Activated CD8-positive, alpha-beta T cell treated with anti-CD3 and anti-CD28 coated beads for 36 hours (primary cell): ENCODE measurements around the gene FBRSL1. TPM values are rescaled to one million over a fixed set of nuclear protein-coding genes. Genes with fewer than 3 reads are reported as not detected.

ENCODE experiments used
- ATAC-seq: fragments of 200-7000 bp; cut with Tn5 transposase; one replicate; pipeline ENCODE4 v1.10.0; 2021; ENCODE audit warnings: mild to moderate bottlenecking, moderate library complexity
- CTCF ChIA-PET: fragments of 350-600 bp; sonication (Branson Sonifier 250); formaldehyde crosslinking; loops from one replicate; lab custom pipeline; 2021; ENCODE audit warnings: antibody characterized with exemption; lab: Charles Lee
- POLR2A ChIA-PET: fragments of 350-600 bp; sonication (Branson Sonifier 250); formaldehyde crosslinking; loops from one replicate; lab custom pipeline; 2021; ENCODE audit warnings: antibody characterized with exemption; lab: Charles Lee
- DNase-seq: peaks from one replicate; pipeline ENCODE4 v3.0.0-alpha.2; 2020
- H3K27ac Mint-ChIP-seq: one replicate; pipeline ENCODE4 v1.8.0; 2021; ENCODE audit warnings: mild to moderate bottlenecking, mixed read lengths
- H3K27me3 Mint-ChIP-seq: one replicate; pipeline ENCODE4 v1.8.0; 2021; ENCODE audit warnings: mixed read lengths
- H3K36me3 Mint-ChIP-seq: one replicate; pipeline ENCODE4 v1.8.0; 2021; ENCODE audit warnings: low read depth, mixed read lengths
- H3K4me1 Mint-ChIP-seq: one replicate; pipeline ENCODE4 v1.8.0; 2021; ENCODE audit warnings: low read depth, mixed read lengths
- H3K4me3 Mint-ChIP-seq: one replicate; pipeline ENCODE4 v1.8.0; 2021; ENCODE audit warnings: mild to moderate bottlenecking, moderate library complexity, mixed read lengths
- H3K9me3 Mint-ChIP-seq: one replicate; pipeline ENCODE4 v1.8.0; 2021; ENCODE audit warnings: mixed read lengths
- intact Hi-C: fragments of 100-400 bp; cut with micrococcal nuclease; formaldehyde crosslinking; loops from one replicate; pipeline ENCODE4 v1.10.0; 2022
- total RNA-seq, 2 experiments: library from RNA; stranded (reverse); gene quantifications; one replicate each; pipeline ENCODE4 v1.2.3, GENCODE V29; 2021
- TF ChIP-seq, protein P1 (sequence below): fragments of 200-600 bp; IDR thresholded peaks from one replicate; pipeline ENCODE4 v1.8.0; 2022; ENCODE audit warnings: antibody characterized with exemption, mild to moderate bottlenecking

The FBRSL1 gene
- total RNA-seq, 2 experiments from 2014 or later: 41.4 to 48.1 TPM

DNA sequence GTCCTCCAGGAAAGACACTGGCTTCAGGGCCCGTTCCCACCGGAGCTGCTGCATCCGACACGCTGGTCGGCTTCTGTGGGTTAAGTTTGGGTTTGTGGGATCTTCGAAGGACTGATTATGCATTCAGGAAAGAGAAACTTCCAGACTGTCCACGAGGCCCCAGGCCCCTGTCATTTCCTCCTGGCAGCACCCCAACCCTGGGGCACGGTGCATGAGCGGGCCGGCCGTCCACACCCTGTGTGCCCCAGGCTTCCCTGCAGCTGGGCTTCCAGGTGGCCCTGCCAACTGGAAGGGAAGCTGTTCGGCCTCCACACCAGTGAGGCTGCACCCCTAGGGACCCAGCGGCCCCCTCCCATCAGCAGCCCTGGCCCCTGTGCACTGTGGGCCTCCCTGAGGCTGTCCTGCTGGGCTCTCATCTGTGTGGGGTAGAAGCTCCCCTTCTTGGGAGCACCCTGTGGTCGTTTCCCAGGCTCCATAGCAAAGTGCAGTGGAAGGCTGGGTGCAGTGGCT, 9.3 kb upstream of the FBRSL1 start:
- no peak for DNase-seq
- POLR2A ChIA-PET: no interaction called here
- intact Hi-C loops: no loop called here

DNA sequence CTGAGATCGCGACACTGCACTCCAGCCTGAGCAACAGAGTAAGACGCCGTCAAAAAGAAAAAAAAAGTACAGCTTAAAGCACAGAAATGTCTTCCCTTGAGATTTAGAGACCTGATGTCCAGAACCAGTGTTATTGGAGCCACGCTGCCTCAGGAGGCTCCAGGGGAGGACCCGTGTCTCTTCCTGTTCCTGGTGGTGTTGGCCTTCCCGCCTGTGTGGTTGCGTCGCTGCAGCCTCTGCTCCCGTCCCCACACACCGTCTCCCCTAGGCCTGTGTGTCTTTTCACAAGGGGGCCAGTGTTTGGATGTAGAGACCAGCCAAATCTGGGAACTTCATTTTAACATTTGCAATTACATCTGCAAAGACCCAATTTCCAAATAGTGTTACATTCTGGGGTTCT, 8.6 kb upstream of the FBRSL1 start:
- H3K36me3 Mint-ChIP-seq: no peaks in the 10 kb centered on the region
- ChIA-PET CTCF (no interaction called here), POLR2A (no interaction called here)
- no peak overlapping the region for H3K4me3 Mint-ChIP-seq
- H3K4me1 Mint-ChIP-seq: peaks cover 23% of the 10 kb centered on the region
- TF ChIP-seq, protein P1, sequence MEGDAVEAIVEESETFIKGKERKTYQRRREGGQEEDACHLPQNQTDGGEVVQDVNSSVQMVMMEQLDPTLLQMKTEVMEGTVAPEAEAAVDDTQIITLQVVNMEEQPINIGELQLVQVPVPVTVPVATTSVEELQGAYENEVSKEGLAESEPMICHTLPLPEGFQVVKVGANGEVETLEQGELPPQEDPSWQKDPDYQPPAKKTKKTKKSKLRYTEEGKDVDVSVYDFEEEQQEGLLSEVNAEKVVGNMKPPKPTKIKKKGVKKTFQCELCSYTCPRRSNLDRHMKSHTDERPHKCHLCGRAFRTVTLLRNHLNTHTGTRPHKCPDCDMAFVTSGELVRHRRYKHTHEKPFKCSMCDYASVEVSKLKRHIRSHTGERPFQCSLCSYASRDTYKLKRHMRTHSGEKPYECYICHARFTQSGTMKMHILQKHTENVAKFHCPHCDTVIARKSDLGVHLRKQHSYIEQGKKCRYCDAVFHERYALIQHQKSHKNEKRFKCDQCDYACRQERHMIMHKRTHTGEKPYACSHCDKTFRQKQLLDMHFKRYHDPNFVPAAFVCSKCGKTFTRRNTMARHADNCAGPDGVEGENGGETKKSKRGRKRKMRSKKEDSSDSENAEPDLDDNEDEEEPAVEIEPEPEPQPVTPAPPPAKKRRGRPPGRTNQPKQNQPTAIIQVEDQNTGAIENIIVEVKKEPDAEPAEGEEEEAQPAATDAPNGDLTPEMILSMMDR: no peak
- intact Hi-C loops: no loop called here
- no peaks in the 10 kb centered on the region for H3K27me3 Mint-ChIP-seq
- no peak for DNase-seq
- no peaks in the 10 kb centered on the region for H3K9me3 Mint-ChIP-seq
- H3K27ac Mint-ChIP-seq: no peak overlapping the region
- ATAC-seq: no peak

More for the DNA sequence above, 9.3 kb upstream of the FBRSL1 start:
- no peak for ATAC-seq
- CTCF ChIA-PET: interaction anchor here (0.8 kb wide), 1 partner anchor 42 kb away, joined by 3 read pairs; no protein-coding TSS in a partner anchor
- H3K4me1 Mint-ChIP-seq: peaks cover 25% of the 10 kb centered on the region
- no peaks in the 10 kb centered on the region for H3K27me3 Mint-ChIP-seq
- no peak overlapping the region for H3K27ac Mint-ChIP-seq
- TF ChIP-seq, protein P1: no peak
- H3K36me3 Mint-ChIP-seq: no peaks in the 10 kb centered on the region
- H3K4me3 Mint-ChIP-seq: no peak overlapping the region
- peaks cover 1% of the 10 kb centered on the region for H3K9me3 Mint-ChIP-seq

DNA sequence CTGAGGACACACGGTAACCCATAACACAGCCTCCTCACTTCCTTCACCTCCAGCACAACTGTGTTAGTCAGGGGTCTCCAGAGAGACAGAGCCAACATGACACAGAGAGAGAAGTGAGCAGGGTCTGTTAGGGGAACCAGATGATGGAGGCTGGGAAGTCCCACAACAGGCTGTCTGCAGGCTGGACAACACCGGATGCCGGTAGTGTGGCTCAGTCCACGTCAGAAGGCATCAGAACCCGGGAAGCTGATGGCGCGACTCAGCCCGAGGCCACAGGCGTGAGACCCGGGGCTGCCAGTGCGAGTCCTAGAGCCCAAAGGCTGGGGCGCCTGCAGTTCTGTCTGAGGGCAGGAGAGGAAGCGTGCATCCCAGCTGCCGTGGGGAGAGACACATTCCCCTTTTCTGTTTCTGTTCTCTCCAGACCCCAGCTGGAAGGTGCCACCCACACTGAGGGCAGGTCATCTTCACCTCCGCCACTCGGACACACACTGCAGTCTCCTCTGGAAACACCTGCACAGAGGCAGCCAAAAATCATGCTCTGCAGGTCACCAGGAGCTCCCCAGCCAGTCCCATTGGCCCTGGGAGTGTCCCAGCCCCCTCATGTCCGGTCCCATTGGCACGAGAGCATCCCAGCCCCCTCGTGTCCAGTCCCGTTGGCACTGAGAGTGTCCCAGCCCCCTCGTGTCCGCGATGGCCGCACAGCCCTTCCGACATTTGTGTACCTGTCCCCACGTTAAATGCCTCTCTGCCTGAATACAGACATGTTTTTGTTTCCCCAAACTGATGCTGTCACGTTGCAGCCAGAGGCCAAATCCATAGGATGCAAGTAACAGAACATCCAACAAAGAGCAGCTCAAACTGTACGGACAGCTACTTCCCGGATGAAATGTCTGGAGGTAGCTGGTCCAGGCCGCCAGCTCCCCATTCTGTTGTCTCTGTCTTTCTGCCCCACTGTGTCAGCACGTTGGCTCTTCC, 7.9 kb upstream of the FBRSL1 start:
- DNase-seq (no peak), ATAC-seq (no peak)
- Mint-ChIP-seq H3K9me3 (no peaks in the 10 kb centered on the region), H3K27me3 (no peaks in the 10 kb centered on the region), H3K4me3 (no peak overlapping the region), H3K27ac (no peak overlapping the region), H3K36me3 (no peaks in the 10 kb centered on the region), H3K4me1 (peaks cover 22% of the 10 kb centered on the region)
- TF ChIP-seq, protein P1: no peak
- ChIA-PET CTCF (no interaction called here), POLR2A (no interaction called here)
- intact Hi-C loops: no loop called here

DNA sequence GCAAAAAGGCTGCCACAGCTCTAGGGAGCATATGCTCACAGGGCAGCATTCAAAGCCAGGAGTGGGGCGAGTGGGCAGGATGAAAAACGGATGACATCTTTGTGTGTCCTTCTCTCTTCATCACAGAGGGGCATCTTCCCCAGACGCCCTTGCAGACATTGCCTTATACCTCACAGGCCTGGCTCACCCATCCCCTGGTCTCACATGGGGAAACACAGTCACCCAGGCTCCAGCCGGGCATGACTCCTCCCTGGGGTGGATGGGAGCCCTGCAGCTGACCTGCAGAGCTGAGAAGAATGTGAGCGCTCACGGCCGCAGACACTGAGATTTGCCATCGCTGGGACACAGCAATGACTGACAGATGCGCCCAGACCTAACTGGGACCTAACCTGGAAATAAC, 7.2 kb upstream of the FBRSL1 start:
- peaks cover 21% of the 10 kb centered on the region for H3K4me1 Mint-ChIP-seq
- intact Hi-C loops: no loop called here
- H3K27ac Mint-ChIP-seq: no peak overlapping the region
- ChIA-PET POLR2A (no interaction called here), CTCF (no interaction called here)
- H3K36me3 Mint-ChIP-seq: no peaks in the 10 kb centered on the region
- H3K9me3 Mint-ChIP-seq: no peaks in the 10 kb centered on the region
- H3K27me3 Mint-ChIP-seq: no peaks in the 10 kb centered on the region
- TF ChIP-seq, protein P1: no peak
- H3K4me3 Mint-ChIP-seq: no peak overlapping the region
- no peak for DNase-seq
- ATAC-seq: no peak

- Mint-ChIP-seq H3K4me1 (peaks cover 22% of the 10 kb centered on the region), H3K9me3 (no peaks in the 10 kb centered on the region), H3K4me3 (no peak overlapping the region), H3K36me3 (no peaks in the 10 kb centered on the region), H3K27me3 (no peaks in the 10 kb centered on the region), H3K27ac (no peak overlapping the region)
- CTCF ChIA-PET: no interaction called here
- TF ChIP-seq, protein P1: no peak
- POLR2A ChIA-PET: no interaction called here
- DNase-seq (no peak), ATAC-seq (no peak)
- intact Hi-C loops: no loop called here
These were observed 6.7 kb upstream of the FBRSL1 start for GRCh38 chr12:132483208-132483607.
